ENCODE data around the gene PRICKLE4. TPM values are rescaled to one million over a fixed set of nuclear protein-coding genes. Genes with fewer than 3 reads are reported as not detected.
A peak's percentile ranks its signal among the peaks of the same experiment; 100 is the strongest.

The PRICKLE4 gene
- polyA plus RNA-seq, 1 donor from 2014 or later, result 1.3 TPM

DNA sequence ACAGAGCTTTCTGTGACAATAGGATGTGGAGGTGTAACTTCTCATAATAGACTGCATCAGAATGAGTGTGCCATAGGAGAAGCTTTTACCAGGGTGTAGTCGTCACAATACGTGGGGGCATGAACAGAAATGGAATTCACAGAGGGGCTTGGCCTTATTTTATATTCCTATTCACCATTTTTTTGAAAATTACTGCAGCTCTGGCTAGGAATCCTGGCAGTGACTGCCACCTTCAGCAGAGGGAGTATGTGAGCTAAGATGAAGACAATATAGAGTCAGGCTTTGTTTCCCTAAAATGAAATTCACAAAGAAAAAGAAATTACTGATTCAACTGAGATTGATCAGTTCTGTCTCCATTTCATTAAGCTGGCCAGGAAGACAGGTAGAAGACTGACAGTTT, 20.8 kb downstream of the PRICKLE4 start:
- Histone ChIP-seq H4K20me1 (ENCODE audit: insufficient read depth) (no peaks in the 10 kb centered on the region), H3K79me2 (replicated peaks; ENCODE audit: insufficient read depth, low read length) (no peaks in the 10 kb centered on the region), H3F3A (ENCODE audit: insufficient read depth, low read length, poor library complexity, severe bottlenecking) (no peaks in the 10 kb centered on the region), H3K9me2 (ENCODE audit: insufficient read depth, low read length) (no peaks in the 10 kb centered on the region), H3K9me3 (ENCODE audit: low read length) (no peaks in the 10 kb centered on the region), H3K9ac (ENCODE audit: low read length) (no peak overlapping the region), H3K4me2 (ENCODE audit: low read length) (no peak overlapping the region), H3K36me3 (ENCODE audit: insufficient read depth, low read length) (no peaks in the 10 kb centered on the region), H3K4me3 (ENCODE audit: low read length) (no peak overlapping the region), H2AFZ (ENCODE audit: low read depth, low read length) (no peak overlapping the region), H3K27me3 (ENCODE audit: insufficient read depth, low read depth, low read length) (no peaks in the 10 kb centered on the region), H3K27ac (ENCODE audit: low read length) (peak overlapping the region; percentile 41)
- TF ChIP-seq POLR2AphosphoS5 (IDR thresholded peaks at IDR 0.05) (no peak), SMC3 (conservative IDR thresholded peaks at IDR 0.05; ENCODE audit: poor library complexity) (peak; percentile 73), EP300 (conservative IDR thresholded peaks at IDR 0.05; ENCODE audit: poor library complexity, severe bottlenecking) (no peak), EZH2 (IDR thresholded peaks at IDR 0.05; ENCODE audit: borderline replicate concordance, insufficient read depth, low read length, poor library complexity, severe bottlenecking) (no peak), RAD21 (conservative IDR thresholded peaks at IDR 0.05) (peak; percentile 66)
- TF ChIP-seq, protein P1, sequence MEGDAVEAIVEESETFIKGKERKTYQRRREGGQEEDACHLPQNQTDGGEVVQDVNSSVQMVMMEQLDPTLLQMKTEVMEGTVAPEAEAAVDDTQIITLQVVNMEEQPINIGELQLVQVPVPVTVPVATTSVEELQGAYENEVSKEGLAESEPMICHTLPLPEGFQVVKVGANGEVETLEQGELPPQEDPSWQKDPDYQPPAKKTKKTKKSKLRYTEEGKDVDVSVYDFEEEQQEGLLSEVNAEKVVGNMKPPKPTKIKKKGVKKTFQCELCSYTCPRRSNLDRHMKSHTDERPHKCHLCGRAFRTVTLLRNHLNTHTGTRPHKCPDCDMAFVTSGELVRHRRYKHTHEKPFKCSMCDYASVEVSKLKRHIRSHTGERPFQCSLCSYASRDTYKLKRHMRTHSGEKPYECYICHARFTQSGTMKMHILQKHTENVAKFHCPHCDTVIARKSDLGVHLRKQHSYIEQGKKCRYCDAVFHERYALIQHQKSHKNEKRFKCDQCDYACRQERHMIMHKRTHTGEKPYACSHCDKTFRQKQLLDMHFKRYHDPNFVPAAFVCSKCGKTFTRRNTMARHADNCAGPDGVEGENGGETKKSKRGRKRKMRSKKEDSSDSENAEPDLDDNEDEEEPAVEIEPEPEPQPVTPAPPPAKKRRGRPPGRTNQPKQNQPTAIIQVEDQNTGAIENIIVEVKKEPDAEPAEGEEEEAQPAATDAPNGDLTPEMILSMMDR (IDR thresholded peaks at IDR 0.05; ENCODE audit: poor library complexity, severe bottlenecking), result peak; percentile 74

DNA sequence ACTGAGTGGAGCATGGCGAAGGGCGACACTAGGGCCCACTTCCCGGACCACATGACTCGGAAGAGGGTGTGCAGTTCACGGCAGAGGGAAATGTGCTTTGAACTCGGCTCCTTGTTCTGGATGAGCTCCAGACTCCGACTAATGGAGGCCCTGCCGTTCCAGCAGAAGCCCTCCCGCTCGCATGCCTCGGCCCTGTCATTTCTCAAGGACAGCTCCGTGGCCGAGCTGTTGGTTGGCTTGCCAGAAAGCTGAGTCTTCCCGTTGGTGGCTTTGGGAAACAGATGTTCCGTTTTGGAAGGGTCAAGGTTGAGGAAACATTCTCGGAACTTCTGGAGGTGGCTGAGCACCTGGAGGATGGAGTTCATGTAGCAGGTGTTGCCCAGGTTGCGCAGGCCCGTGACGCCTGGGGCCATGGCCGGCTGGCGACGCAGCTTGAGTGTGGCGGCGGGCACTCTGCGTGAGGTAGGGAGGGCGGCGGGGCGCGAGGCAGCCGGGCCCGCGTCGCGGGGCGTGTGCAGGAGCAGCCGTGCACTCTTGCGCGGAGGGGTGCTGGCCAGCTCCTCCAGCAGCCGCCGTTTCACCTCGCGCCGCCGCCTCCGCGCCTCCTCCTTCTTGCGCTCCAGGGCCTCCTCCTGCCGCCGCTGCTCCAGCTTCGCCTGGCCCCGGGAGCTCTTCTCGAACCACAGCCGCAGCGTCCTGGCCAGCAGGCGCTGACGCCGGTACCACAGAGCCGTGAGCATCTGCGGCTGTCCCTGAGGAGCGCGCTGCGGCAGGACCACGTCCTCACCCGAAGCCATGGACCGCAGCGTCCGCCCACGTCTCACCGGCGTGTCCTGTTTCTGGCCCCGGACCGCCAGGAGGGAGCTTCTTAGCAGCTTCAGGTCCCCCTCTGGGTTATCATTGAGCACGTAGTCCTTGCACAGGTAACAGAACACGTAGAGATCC, 25.5 kb downstream of the PRICKLE4 start:
- H3K9me2 ChIP-seq (ENCODE audit: insufficient read depth, low read length), result no peaks in the 10 kb centered on the region
- H3K4me2 ChIP-seq (ENCODE audit: low read length), result no peak overlapping the region
- no peak overlapping the region for H3K4me3 ChIP-seq (ENCODE audit: low read length)
- H3F3A ChIP-seq (ENCODE audit: insufficient read depth, low read length, poor library complexity, severe bottlenecking), result no peaks in the 10 kb centered on the region
- no peak overlapping the region for H3K9ac ChIP-seq (ENCODE audit: low read length)
- H4K20me1 ChIP-seq (ENCODE audit: insufficient read depth), result no peaks in the 10 kb centered on the region
- no peak overlapping the region for H2AFZ ChIP-seq (ENCODE audit: low read depth, low read length)
- no peak for TF ChIP-seq EZH2 (IDR thresholded peaks at IDR 0.05; ENCODE audit: borderline replicate concordance, insufficient read depth, low read length, poor library complexity, severe bottlenecking)
- no peak for TF ChIP-seq RAD21 (conservative IDR thresholded peaks at IDR 0.05)
- TF ChIP-seq EP300 (conservative IDR thresholded peaks at IDR 0.05; ENCODE audit: poor library complexity, severe bottlenecking), result no peak
- TF ChIP-seq, protein P1 (IDR thresholded peaks at IDR 0.05; ENCODE audit: poor library complexity, severe bottlenecking), result no peak
- TF ChIP-seq TAF1 (IDR thresholded peaks at IDR 0.05; ENCODE audit: low read depth), result no peak
- TF ChIP-seq, protein P2, sequence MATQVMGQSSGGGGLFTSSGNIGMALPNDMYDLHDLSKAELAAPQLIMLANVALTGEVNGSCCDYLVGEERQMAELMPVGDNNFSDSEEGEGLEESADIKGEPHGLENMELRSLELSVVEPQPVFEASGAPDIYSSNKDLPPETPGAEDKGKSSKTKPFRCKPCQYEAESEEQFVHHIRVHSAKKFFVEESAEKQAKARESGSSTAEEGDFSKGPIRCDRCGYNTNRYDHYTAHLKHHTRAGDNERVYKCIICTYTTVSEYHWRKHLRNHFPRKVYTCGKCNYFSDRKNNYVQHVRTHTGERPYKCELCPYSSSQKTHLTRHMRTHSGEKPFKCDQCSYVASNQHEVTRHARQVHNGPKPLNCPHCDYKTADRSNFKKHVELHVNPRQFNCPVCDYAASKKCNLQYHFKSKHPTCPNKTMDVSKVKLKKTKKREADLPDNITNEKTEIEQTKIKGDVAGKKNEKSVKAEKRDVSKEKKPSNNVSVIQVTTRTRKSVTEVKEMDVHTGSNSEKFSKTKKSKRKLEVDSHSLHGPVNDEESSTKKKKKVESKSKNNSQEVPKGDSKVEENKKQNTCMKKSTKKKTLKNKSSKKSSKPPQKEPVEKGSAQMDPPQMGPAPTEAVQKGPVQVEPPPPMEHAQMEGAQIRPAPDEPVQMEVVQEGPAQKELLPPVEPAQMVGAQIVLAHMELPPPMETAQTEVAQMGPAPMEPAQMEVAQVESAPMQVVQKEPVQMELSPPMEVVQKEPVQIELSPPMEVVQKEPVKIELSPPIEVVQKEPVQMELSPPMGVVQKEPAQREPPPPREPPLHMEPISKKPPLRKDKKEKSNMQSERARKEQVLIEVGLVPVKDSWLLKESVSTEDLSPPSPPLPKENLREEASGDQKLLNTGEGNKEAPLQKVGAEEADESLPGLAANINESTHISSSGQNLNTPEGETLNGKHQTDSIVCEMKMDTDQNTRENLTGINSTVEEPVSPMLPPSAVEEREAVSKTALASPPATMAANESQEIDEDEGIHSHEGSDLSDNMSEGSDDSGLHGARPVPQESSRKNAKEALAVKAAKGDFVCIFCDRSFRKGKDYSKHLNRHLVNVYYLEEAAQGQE (IDR thresholded peaks at IDR 0.05; ENCODE audit: borderline replicate concordance), result no peak
- TF ChIP-seq MXI1 (conservative IDR thresholded peaks at IDR 0.05; ENCODE audit: poor library complexity, severe bottlenecking), result no peak
- TF ChIP-seq POLR2AphosphoS5 (IDR thresholded peaks at IDR 0.05), result no peak
- no peak overlapping the region for H3K27ac ChIP-seq (ENCODE audit: low read length)
- H3K79me2 ChIP-seq (replicated peaks; ENCODE audit: insufficient read depth, low read length), result no peaks in the 10 kb centered on the region
- no peaks in the 10 kb centered on the region for H3K27me3 ChIP-seq (ENCODE audit: insufficient read depth, low read depth, low read length)
- H3K36me3 ChIP-seq (ENCODE audit: insufficient read depth, low read length), result no peaks in the 10 kb centered on the region
- no peaks in the 10 kb centered on the region for H3K9me3 ChIP-seq (ENCODE audit: low read length)
